ENCODE data around the gene UBR2. TPM values are rescaled to one million over a fixed set of nuclear protein-coding genes. Genes with fewer than 3 reads are reported as not detected.
"Not testable (repeated sequence)": the region's sequence is repeated elsewhere in the genome, so short reads cannot be mapped to it uniquely, and the experiment has no call there.

The UBR2 gene
- total and polyA plus RNA-seq, 2 donors (not counting 3 experiments of a cell fraction or from before 2014, with no cell fraction given): 8.0 to 22.3 TPM

- CTCF ChIA-PET: interaction anchor here (1.1 to 2.1 kb wide), 3 partner anchors 16 to 46 kb away, joined by 3 to 9 read pairs (median 4); no protein-coding TSS in a partner anchor
- Histone ChIP-seq H3K36me3 (ENCODE audit: control insufficient read depth in 2 of 2, extremely low read depth in 1 of 2, insufficient read depth in 2 of 2, low read length in 2 of 2) (no peaks in the 10 kb centered on the region), H3K79me2 (ENCODE audit: control insufficient read depth, insufficient read depth, low read length) (peaks cover 45% of the 10 kb centered on the region), H3K9me1 (replicated peaks; ENCODE audit: control insufficient read depth, extremely low read depth, insufficient read depth, low read length) (no peaks in the 10 kb centered on the region), H3K9ac (replicated peaks; ENCODE audit: extremely low read depth, insufficient read depth, low read length) (no peak overlapping the region), H3K4me3 (replicated peaks in 1 of 3; ENCODE audit: insufficient read depth in 1 of 3, low read depth in 1 of 3, low read length in 3 of 3) (no peak overlapping the region), H3K4me1 (ENCODE audit: control insufficient read depth, extremely low read depth, insufficient read depth, low read length) (peaks cover 9% of the 10 kb centered on the region), H3K27ac (ENCODE audit: insufficient read depth, low read depth, low read length) (no peak overlapping the region), H3K27me3 (ENCODE audit: control insufficient read depth in 2 of 2, insufficient read depth in 2 of 2, low read length in 2 of 2) (no peaks in the 10 kb centered on the region), H4K20me1 (replicated peaks; ENCODE audit: control insufficient read depth, extremely low read depth, insufficient read depth, low read length) (peaks cover 8% of the 10 kb centered on the region), H3K9me3 (replicated peaks; ENCODE audit: control insufficient read depth, insufficient read depth, low read length) (no peaks in the 10 kb centered on the region), H3K4me2 (ENCODE audit: insufficient read depth, low read length) (no peak overlapping the region), H2AFZ (ENCODE audit: low read depth, low read length) (no peak overlapping the region)
- FAIRE-seq (no peak), DNase-seq (ENCODE audit: low read depth, low spot score) (no peak)
- POLR2A ChIA-PET: no interaction called here
- no peak for TF ChIP-seq GATA2 (IDR thresholded peaks at IDR 0.05; ENCODE audit: insufficient read depth, insufficient read length, low read depth, low read length)
- no peak for TF ChIP-seq POLR2AphosphoS5 (IDR thresholded peaks at IDR 0.05; ENCODE audit: insufficient read depth, low read depth, low read length)
- no peak for TF ChIP-seq JUN (IDR thresholded peaks at IDR 0.05; ENCODE audit: borderline replicate concordance, insufficient read depth, insufficient read length, low read depth)
- dilution Hi-C loops (cut with MboI; ENCODE audit: extremely low pct_ligation_motif_present, low sequenced_read_pairs): no loop called here
- intact Hi-C loops (cut with micrococcal nuclease): no loop called here
- no TSS peak for BruUV-seq (replicated peaks)
These were observed 8.7 kb downstream of the UBR2 start for GRCh38 chr6:42572523-42572922.

- H3K4me3 ChIP-seq (replicated peaks in 1 of 3; ENCODE audit: insufficient read depth in 1 of 3, low read depth in 1 of 3, low read length in 3 of 3); H3K9ac ChIP-seq (replicated peaks; ENCODE audit: extremely low read depth, insufficient read depth, low read length); H3K4me2 ChIP-seq (ENCODE audit: insufficient read depth, low read length); BruUV-seq (replicated peaks); H4K20me1 ChIP-seq (replicated peaks; ENCODE audit: control insufficient read depth, extremely low read depth, insufficient read depth, low read length); H3K9me3 ChIP-seq (replicated peaks; ENCODE audit: control insufficient read depth, insufficient read depth, low read length); POLR2A ChIA-PET; H3K9me1 ChIP-seq (replicated peaks; ENCODE audit: control insufficient read depth, extremely low read depth, insufficient read depth, low read length); H3K36me3 ChIP-seq (ENCODE audit: control insufficient read depth in 2 of 2, extremely low read depth in 1 of 2, insufficient read depth in 2 of 2, low read length in 2 of 2); intact Hi-C loops (cut with micrococcal nuclease); H3K27me3 ChIP-seq (ENCODE audit: control insufficient read depth in 2 of 2, insufficient read depth in 2 of 2, low read length in 2 of 2); DNase-seq (ENCODE audit: low read depth, low spot score); FAIRE-seq; H3K27ac ChIP-seq (ENCODE audit: insufficient read depth, low read depth, low read length); H2AFZ ChIP-seq (ENCODE audit: low read depth, low read length); H3K4me1 ChIP-seq (ENCODE audit: control insufficient read depth, extremely low read depth, insufficient read depth, low read length); dilution Hi-C loops (cut with MboI; ENCODE audit: extremely low pct_ligation_motif_present, low sequenced_read_pairs): not testable (repeated sequence)
- peaks cover 32% of the 10 kb centered on the region for H3K79me2 ChIP-seq (ENCODE audit: control insufficient read depth, insufficient read depth, low read length)
- CTCF ChIA-PET: interaction anchor here (1.2 kb wide), 1 partner anchor 53 kb away, joined by 3 read pairs; no protein-coding TSS in a partner anchor
These were observed 12.7 kb downstream of the UBR2 start for GRCh38 chr6:42576538-42576937.

Measured in endothelial cell of umbilical vein (primary cell).